Astrocyte (in vitro differentiated cells and primary cell): Measurements from ENCODE around the gene RNF121. TPM values are rescaled to one million over a fixed set of nuclear protein-coding genes. Genes with fewer than 3 reads are reported as not detected.

Experiments used
- DNase-seq: peaks from one replicate; pipeline ENCODE4 v3.0.0-alpha.2; 2010; ENCODE audit warnings: low read depth
- FAIRE-seq: peaks from 2 replicates; lab custom pipeline; 2011; peaks lifted over from hg19 to GRCh38; lab: Jason Lieb, UNC
- H2AFZ ChIP-seq: 2 replicates; pipeline ENCODE4 v1.6.0; 2012; ENCODE audit warnings: low read depth, low read length, inconsistent platforms
- H3K27ac ChIP-seq: 2 replicates; pipeline ENCODE4 v1.5.1; 2011; ENCODE audit warnings: low read depth, low read length, inconsistent platforms
- H3K27me3 ChIP-seq: 2 replicates; pipeline ENCODE4 v1.6.0; 2011; ENCODE audit warnings: low read length, inconsistent platforms; ENCODE audit not compliant: insufficient read depth
- H3K36me3 ChIP-seq: 2 replicates; pipeline ENCODE4 v1.5.1; 2011; ENCODE audit warnings: low read length, inconsistent platforms; ENCODE audit not compliant: insufficient read depth
- H3K4me1 ChIP-seq: 2 replicates; pipeline ENCODE4 v1.5.1; 2011; ENCODE audit warnings: low read length, inconsistent platforms; ENCODE audit not compliant: insufficient read depth
- H3K4me2 ChIP-seq: 2 replicates; pipeline ENCODE4 v1.6.0; 2012; ENCODE audit warnings: low read length, inconsistent platforms
- H3K4me3 ChIP-seq: 2 replicates; pipeline ENCODE4 v1.5.1; 2011; ENCODE audit warnings: low read depth, mild to moderate bottlenecking, low read length, inconsistent platforms; ENCODE audit not compliant: insufficient read depth
- H3K79me2 ChIP-seq: 2 replicates; pipeline ENCODE4 v1.6.0; 2012; ENCODE audit warnings: mild to moderate bottlenecking, low read length, inconsistent platforms; ENCODE audit not compliant: insufficient read depth
- H3K9ac ChIP-seq: 2 replicates; pipeline ENCODE4 v1.6.0; 2012; ENCODE audit warnings: mild to moderate bottlenecking, low read length, inconsistent platforms
- H3K9me3 ChIP-seq: 2 replicates; pipeline ENCODE4 v1.5.1; 2012; ENCODE audit warnings: low read depth, mild to moderate bottlenecking, low read length, inconsistent platforms; ENCODE audit not compliant: insufficient read depth
- H4K20me1 ChIP-seq: 2 replicates; pipeline ENCODE4 v1.6.0; 2012; ENCODE audit warnings: low read length, inconsistent platforms; ENCODE audit not compliant: insufficient read depth
- H3K27ac Mint-ChIP-seq: one replicate; pipeline ENCODE4 v1.8.0; 2021; ENCODE audit warnings: mild to moderate bottlenecking, mixed read lengths; ENCODE audit not compliant: unreplicated experiment
- H3K27me3 Mint-ChIP-seq: one replicate; pipeline ENCODE4 v1.8.0; 2021; ENCODE audit warnings: low read depth, mixed read lengths; ENCODE audit not compliant: unreplicated experiment
- H3K36me3 Mint-ChIP-seq: one replicate; pipeline ENCODE4 v1.8.0; 2021; ENCODE audit warnings: low read depth, mixed read lengths; ENCODE audit not compliant: unreplicated experiment
- H3K4me1 Mint-ChIP-seq: one replicate; pipeline ENCODE4 v1.8.0; 2021; ENCODE audit warnings: low read depth, mixed read lengths; ENCODE audit not compliant: unreplicated experiment
- H3K4me3 Mint-ChIP-seq: one replicate; pipeline ENCODE4 v1.8.0; 2021; ENCODE audit warnings: mild to moderate bottlenecking, moderate library complexity, mixed read lengths; ENCODE audit not compliant: unreplicated experiment
- H3K9me3 Mint-ChIP-seq: one replicate; pipeline ENCODE4 v1.8.0; 2021; ENCODE audit warnings: mild to moderate bottlenecking, mixed read lengths; ENCODE audit not compliant: unreplicated experiment
- EZH2 ChIP-seq: IDR thresholded peaks from 2 replicates; pipeline ENCODE4 v1.6.1; 2012; ENCODE audit warnings: mild to moderate bottlenecking, low read length, inconsistent platforms; ENCODE audit not compliant: insufficient read depth
- total RNA-seq: library from RNA; stranded (reverse); gene quantifications from 2 replicates; pipeline ENCODE4 v1.2.1, GENCODE V29; 2021
- TF ChIP-seq, protein P1 (sequence below): IDR thresholded peaks from 2 replicates; pipeline ENCODE4 v1.5.1; 2011; ENCODE audit warnings: low read depth, mild to moderate bottlenecking, inconsistent platforms, low read length, moderate library complexity; ENCODE audit not compliant: insufficient read depth

RNF121 gene
- total RNA-seq, 1 donor from 2014 or later, result 73.4 TPM

DNA sequence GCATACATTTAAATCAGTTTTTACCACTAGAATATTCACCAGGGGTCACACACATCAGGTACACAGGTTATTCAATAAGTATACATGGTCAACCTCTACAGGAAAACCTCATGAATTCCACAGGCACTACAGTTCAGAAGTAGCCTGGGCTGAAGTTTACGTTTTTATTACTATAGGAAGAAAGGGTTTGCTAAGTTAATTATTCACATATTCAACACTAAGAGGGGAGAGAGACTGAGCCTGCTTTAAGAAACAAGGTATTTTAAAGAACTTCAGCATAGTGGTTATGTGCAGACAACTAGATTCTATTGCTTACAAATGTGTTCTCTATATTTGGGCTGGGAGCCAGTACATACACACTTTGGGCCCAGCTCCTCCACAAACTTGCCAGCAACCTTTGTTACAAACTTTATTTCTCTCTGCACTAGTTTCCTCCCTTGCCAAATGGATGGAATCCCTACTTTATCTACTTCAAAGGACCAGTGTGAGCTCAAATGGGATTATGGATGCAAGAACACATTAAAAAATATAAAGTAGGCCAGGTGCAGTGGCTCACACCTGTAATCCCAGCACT lies 101.7 kb downstream of the RNF121 start:
- DNase-seq (no peak), FAIRE-seq (no peak)
- peaks cover 2% of the 10 kb centered on the region for H3K4me1 ChIP-seq
- TF ChIP-seq, protein P1, sequence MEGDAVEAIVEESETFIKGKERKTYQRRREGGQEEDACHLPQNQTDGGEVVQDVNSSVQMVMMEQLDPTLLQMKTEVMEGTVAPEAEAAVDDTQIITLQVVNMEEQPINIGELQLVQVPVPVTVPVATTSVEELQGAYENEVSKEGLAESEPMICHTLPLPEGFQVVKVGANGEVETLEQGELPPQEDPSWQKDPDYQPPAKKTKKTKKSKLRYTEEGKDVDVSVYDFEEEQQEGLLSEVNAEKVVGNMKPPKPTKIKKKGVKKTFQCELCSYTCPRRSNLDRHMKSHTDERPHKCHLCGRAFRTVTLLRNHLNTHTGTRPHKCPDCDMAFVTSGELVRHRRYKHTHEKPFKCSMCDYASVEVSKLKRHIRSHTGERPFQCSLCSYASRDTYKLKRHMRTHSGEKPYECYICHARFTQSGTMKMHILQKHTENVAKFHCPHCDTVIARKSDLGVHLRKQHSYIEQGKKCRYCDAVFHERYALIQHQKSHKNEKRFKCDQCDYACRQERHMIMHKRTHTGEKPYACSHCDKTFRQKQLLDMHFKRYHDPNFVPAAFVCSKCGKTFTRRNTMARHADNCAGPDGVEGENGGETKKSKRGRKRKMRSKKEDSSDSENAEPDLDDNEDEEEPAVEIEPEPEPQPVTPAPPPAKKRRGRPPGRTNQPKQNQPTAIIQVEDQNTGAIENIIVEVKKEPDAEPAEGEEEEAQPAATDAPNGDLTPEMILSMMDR, result no peak
- TF ChIP-seq EZH2, result no peak
- H3K9me3 ChIP-seq, result no peaks in the 10 kb centered on the region
- Mint-ChIP-seq H3K27ac (no peak overlapping the region), H3K4me3 (no peak overlapping the region), H3K9me3 (no peaks in the 10 kb centered on the region), H3K36me3 (peaks cover 5% of the 10 kb centered on the region), H3K4me1 (peaks cover 8% of the 10 kb centered on the region), H3K27me3 (no peaks in the 10 kb centered on the region)
- H4K20me1 ChIP-seq, result peaks cover 64% of the 10 kb centered on the region
- H3K4me2 ChIP-seq, result no peak overlapping the region
- H2AFZ ChIP-seq, result no peak overlapping the region
- no peak overlapping the region for H3K27ac ChIP-seq
- H3K27me3 ChIP-seq, result no peaks in the 10 kb centered on the region
- H3K79me2 ChIP-seq, result peaks cover 82% of the 10 kb centered on the region
- H3K4me3 ChIP-seq, result no peak overlapping the region
- peaks cover 40% of the 10 kb centered on the region for H3K36me3 ChIP-seq
- H3K9ac ChIP-seq, result no peak overlapping the region

DNA sequence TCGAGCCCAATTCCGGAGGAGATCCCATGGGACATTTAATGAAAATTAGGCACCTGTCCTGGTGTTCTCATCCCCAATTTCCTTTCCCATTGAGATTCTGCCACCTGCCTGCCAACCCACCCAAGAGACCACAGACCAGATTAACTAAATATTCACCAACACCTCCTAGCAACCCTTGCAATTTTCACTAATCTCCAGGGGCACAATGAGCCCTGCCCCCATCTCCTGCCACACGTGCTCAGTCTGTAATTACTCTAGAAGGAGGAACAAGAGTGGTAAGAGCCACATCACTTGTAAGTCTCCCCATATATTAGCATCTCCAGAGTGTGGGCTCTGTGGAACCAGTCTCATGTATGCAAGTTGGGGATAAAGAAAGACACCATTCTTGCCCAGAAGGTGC lies 107.8 kb downstream of the RNF121 start:
- H3K4me3 Mint-ChIP-seq, result no peak overlapping the region
- H3K79me2 ChIP-seq, result peaks cover 93% of the 10 kb centered on the region
- DNase-seq (no peak), FAIRE-seq (no peak)
- peaks cover 33% of the 10 kb centered on the region for H3K4me1 ChIP-seq
- no peak overlapping the region for H3K4me3 ChIP-seq
- H3K9me3 ChIP-seq, result no peaks in the 10 kb centered on the region
- peaks cover 17% of the 10 kb centered on the region for H3K36me3 ChIP-seq
- H3K36me3 Mint-ChIP-seq, result peaks cover 7% of the 10 kb centered on the region
- peaks cover 6% of the 10 kb centered on the region for H3K4me1 Mint-ChIP-seq
- TF ChIP-seq, protein P1, result no peak
- no peak for TF ChIP-seq EZH2
- H3K9ac ChIP-seq, result no peak overlapping the region
- no peaks in the 10 kb centered on the region for H3K27me3 ChIP-seq
- no peak overlapping the region for H3K27ac Mint-ChIP-seq
- no peak overlapping the region for H3K4me2 ChIP-seq
- H3K27me3 Mint-ChIP-seq, result no peaks in the 10 kb centered on the region
- peaks cover 65% of the 10 kb centered on the region for H4K20me1 ChIP-seq
- no peaks in the 10 kb centered on the region for H3K9me3 Mint-ChIP-seq
- no peak overlapping the region for H3K27ac ChIP-seq
- H2AFZ ChIP-seq, result no peak overlapping the region

DNA sequence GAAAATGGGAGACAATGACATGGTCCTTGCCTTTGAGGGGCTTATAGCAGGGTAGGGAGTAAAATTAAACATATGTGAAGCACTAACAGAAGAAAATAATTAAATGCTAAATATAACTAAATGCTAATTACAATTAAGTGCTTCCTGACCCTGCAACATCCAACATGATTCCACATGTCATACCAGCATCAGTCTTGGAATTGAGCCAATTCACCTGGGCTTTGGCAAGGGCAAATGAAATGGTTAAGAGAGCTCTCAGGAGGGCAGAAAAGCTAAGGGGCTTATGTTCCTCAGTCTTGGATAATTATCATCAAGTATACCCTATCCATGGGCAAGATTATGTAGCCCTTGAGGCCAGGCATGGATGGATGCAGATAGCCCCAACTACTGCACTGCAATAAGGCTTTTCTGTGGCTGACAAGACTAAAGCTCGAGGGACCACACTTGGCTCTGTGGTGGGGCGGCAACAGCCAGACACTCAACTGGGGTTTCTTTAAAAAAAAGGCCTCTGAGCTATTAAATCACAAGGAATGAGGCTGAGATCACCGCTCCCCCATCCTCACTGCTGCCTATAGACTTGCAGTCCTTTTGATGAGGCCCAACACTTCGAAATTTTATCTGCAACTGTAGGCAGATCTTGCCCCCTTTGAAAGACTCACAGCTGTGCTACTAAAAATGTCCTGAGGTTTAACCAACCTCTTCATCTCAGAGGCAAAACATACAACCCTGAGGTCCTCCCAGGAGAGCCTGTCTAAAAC lies 108.9 kb downstream of the RNF121 start:
- FAIRE-seq (no peak), DNase-seq (no peak)
- H4K20me1 ChIP-seq, result peaks cover 65% of the 10 kb centered on the region
- H3K9me3 ChIP-seq, result no peaks in the 10 kb centered on the region
- Mint-ChIP-seq H3K9me3 (no peaks in the 10 kb centered on the region), H3K4me3 (no peak overlapping the region), H3K36me3 (peaks cover 7% of the 10 kb centered on the region), H3K4me1 (peaks cover 15% of the 10 kb centered on the region), H3K27me3 (no peaks in the 10 kb centered on the region), H3K27ac (peak overlapping the region; percentile 41)
- TF ChIP-seq, protein P1, result no peak
- no peak for TF ChIP-seq EZH2
- H3K27me3 ChIP-seq, result no peaks in the 10 kb centered on the region
- peaks cover 9% of the 10 kb centered on the region for H3K36me3 ChIP-seq
- H3K4me2 ChIP-seq, result peak overlapping the region; percentile 99
- peak overlapping the region; percentile 95 for H3K9ac ChIP-seq
- H3K4me3 ChIP-seq, result no peak overlapping the region
- no peak overlapping the region for H2AFZ ChIP-seq
- H3K27ac ChIP-seq, result no peak overlapping the region
- peaks cover 92% of the 10 kb centered on the region for H3K79me2 ChIP-seq
- H3K4me1 ChIP-seq, result peaks cover 43% of the 10 kb centered on the region
